NCI-H1417 (cell line): ENCODE results near the gene ELL.
"Not testable (repeated sequence)": the region's sequence is repeated elsewhere in the genome, so short reads cannot be mapped to it uniquely, and the experiment has no call there.

Experiments used
- DNase-seq, 3 experiments: peaks; one replicate each; lab custom pipeline; 2025; lab: John Stamatoyannopoulos, UW

The ELL gene

GRCh38 chr19:18531485-18531884 lies 9.6 kb upstream of the ELL start:
- DNase-seq = no peak

GRCh38 chr19:18529782-18530181 lies 7.9 kb upstream of the ELL start:
- DNase-seq = no peak

DNA sequence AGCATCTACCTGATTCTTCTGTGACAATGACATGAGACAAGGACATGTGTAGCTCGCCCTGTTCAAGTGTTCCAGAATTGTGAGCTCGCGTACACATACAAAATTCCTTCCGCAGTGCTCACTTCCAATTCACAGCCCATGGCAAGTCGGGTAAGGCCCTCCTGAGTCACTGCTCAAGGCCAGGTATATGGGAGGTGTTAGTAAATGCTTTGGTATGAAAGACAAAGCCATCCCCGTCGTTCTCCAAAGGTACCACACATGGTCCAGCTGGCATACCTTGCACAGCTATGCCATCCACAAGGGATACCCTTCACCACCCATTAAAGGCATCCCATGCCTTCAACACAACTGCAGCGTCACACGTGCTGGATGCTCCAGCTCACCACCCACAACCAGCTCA lies 4.4 kb upstream of the ELL start:
- DNase-seq = no peak

DNA sequence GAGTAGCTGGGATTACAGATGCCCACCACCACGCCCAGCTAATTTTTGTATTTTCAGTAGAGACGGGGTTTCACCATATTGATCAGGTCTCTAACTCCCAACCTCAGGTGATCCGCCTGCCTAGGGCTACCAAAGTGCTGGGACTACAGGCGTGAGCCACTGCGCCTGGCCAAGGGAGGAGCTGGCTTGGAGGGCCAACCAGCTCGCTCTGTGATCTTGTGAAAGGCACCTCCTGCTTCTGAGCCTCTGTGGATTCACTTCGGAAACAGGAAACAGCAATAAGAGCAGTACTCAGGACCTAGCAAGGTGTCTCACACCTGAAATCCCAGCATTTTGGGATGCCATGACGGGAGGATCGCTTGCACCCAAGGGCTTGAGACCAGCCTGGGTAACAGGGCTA lies 2.0 kb upstream of the ELL start:
- DNase-seq = no peak

- not testable (repeated sequence) for DNase-seq
Observed at GRCh38 chr19:18522862-18523440, 1.1 kb upstream of the ELL start.

DNA sequence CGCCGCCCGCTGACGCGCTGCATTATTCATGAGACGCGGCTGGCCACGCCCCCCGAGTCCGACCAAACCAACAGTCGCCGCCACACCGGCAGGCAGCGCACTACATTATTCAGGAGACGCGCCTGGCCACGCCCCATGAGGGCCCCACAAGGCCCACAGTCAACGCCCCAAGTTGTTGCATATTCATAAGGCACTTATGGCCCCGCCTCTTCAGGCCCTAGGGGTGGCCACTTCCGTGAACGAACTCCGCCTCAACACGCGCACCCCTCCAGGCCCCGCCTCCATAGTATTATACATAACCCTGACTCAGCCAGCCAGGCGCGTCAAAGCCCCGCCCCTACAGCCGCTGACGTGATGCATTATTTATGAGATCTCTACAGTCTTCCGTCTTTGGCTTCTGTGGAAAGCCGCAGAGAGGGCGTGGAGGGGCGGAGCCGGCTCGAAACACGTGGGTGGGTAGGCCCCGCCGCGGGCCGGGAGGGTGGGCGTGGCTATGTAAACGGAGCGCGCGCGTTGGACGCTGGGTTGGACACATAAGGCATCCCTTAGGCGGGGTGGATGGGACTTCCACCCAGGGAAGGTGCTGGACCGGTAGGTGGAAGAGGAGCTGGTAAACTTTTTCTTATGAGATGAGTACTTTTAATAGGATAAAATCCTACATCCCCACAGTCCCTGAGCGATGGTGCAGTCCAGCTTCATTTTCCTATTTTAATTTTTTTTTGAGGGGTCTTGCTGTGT lies 423 bp upstream of the ELL start:
- peak; percentile 97 to 100 (median 99) for DNase-seq

- DNase-seq = no peak
Observed at GRCh38 chr19:18520848-18521691, 800 bp downstream of the ELL start.

DNA sequence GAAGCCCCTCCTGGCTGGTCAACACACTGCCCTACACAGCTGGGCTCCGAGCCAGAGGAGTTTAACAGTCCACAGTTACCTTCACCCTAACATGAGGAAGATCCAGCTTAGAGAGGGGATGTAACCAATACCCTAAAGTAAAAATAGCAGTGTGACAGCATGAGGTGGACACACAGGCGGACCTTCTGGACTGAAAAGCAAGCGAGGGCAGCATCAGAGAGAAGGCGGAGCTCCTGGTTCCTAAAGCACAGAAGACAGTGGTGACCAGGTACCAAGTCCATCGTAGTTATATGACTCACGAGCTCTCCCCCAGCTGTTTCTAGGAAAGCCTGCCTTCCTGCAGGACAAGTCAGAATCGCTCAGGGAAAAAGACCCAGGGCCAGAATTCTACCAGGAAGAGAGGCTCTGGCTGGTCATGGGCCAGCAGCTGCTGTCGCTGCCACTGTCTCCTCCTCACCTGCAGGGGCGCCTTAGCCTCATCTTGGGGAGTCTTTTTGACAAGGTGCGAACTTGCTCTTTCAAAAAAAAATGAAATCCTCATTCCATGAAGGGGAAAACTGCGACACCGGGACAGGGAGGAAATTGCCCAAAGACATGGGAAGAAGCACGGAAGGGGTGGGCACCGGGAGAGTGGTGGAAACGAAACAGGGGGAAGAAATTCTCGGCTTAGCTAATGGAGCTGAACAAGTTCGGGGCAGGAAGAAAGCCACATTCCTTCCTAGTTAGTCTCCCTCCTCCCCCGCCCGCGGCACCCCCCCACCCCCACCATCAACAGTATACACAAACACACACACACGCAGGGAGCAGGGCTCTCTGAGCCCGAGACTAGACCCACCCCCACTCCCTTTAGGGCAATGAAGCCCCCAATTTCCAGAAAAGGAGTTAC lies 1.7 kb downstream of the ELL start:
- peak; percentile 7 to 54 (median 15) for DNase-seq

DNA sequence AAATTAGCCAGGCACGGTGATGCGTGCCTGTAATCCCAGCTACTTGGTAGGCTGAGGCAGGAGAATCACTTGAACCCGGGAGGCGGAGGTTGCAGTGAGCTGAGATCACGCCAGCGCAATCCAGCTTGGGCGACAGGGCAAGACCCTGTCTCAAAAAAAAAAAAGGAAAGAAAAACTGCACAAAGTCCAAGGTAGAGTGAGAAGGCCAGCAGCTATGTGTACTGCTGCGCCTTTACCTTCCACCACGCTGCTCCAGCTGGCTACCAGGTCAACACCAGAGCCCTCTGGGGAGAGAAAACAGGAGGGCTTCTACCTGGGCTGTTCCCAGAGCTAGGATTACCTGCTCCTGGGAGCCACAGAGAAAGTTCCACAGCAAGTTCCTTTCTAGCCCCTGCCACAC lies 3.2 kb downstream of the ELL start:
- no peak for DNase-seq

- DNase-seq = no peak
Observed at GRCh38 chr19:18517606-18518005, 4.3 kb downstream of the ELL start.

GRCh38 chr19:18515959-18516358 lies 5.9 kb downstream of the ELL start:
- DNase-seq = no peak

- DNase-seq = peak in 2 of 3 experiments; percentile 64 to 88
Observed at GRCh38 chr19:18514800-18515682, 6.8 kb downstream of the ELL start.

DNA sequence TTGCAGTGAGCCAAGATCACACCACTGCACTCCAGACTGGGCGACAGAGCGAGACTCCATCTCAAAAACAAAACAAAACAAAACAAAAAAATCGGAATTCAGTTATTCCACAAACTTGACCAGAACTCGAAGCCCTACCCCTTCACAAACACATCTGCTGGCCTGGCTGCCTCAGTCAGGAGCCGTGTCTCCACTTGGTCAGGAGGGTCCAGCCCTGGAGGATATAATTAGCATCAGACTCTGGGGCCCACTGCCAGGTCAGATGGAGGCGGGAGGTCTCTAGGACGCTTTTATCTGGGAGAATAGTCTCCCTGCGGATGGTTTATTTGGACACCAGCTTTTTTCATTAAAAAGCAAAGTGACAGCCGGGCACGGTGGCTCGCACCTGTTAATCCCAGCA lies 8.0 kb downstream of the ELL start:
- DNase-seq = no peak

DNA sequence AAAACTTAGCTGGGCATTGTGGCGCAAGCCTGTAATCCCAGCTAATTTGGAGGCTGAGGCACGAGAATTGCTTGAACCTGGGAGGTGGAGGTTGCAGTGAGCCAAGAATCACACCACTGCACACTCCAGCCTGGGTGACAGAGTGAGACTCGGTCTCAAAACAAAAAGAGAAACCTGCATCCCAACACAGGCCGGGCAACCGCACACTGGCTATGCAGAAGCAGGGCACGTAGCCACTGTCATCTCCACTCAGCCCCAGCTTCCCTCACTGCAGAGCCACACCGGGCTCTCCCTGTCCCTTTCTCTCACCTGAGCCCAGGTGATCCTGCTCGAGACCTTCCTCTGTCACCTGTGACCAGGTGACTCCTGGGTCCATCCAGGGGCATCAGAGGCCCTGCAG lies 11.7 kb downstream of the ELL start:
- no peak for DNase-seq

DNA sequence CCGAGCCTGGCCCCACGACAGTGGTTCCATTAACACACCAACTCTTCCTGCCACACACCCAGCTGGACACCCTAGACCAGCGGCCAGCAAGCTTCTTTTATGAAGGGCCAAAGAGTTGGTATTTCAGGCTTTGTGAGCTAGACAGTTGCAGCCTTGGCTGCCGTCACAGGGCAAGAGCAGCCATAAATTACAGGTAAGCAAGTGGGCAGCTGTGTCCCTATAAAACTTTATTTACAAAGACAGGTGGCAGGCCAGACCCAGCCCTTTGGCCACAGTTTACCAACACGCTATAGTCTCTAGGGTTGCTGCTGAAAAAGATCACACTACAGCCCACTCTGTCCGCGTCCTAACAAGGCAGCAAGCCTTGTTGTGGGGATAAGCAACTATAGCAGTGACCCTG lies 13.3 kb downstream of the ELL start:
- no peak for DNase-seq

GRCh38 chr19:18507727-18508440 lies 14.0 kb downstream of the ELL start:
- no peak for DNase-seq

- DNase-seq = no peak
Observed at GRCh38 chr19:18507021-18507726, 14.7 kb downstream of the ELL start.

DNA sequence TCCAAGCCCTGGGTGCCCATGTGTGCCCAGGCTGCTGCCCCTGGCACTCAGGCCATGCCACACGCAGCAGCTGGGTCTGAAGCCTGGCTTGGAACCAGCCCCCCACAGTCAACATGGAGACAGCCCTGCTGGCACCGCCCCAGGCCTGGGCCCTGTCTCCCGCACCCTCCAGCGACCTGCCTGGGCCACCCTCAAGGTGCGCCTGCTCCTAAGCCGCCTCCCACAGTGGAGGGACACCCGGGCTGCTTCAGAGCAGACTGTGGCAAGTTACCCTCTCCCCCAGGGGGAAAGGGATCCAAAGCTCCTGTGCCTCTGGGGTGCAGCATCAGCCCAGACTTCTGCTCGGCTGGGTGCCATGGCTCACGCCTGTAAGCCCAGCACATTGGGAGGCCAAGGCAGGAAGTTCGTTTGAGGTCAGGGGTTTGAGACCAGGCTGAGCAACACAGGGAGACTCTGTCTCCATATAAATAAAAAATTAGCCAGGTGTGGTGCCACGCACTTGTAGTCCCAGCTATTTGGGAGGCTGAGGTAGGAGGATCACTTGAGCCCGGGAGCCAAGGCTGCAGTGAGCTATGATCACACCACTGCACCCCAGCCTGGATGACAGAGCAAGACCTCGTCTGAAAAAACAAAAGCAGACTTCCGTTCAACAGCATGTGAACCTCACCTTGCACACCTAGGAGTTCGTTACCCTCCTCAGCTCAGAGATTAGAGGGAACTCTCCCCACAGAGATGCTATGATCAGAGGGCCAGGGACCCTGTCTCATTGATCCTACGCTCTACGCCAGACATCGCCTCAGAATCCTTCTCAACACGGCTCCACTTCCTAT lies 15.6 kb downstream of the ELL start:
- DNase-seq = no peak
